Tibial artery (tissue), 4 donors: Measurements from ENCODE around the gene TMPRSS6.
A peak's percentile ranks its signal among the peaks of the same experiment; 100 is the strongest.

ENCODE experiments used
- DNase-seq, 2 donors: peaks; one replicate each; pipeline ENCODE4 v3.0.0-alpha.2; 2019
- H3K27ac ChIP-seq, 2 donors: fragments of 200-600 bp; sonication (generic) in 1 of 2; 1 replicate in 1 of 2; 2 replicates in 1 of 2; pipeline ENCODE4 v1.5.1; 2018 to 2019; ENCODE audit warnings: mild to moderate bottlenecking in 1 of 2
- H3K27me3 ChIP-seq, 2 donors: fragments of 200-600 bp; sonication (generic) in 1 of 2; one replicate each; pipeline versions ENCODE4 v1.5.1 to v1.6.0; 2016 to 2019
- H3K36me3 ChIP-seq, 3 donors: fragments of 200-600 bp; sonication (generic) in 2 of 3; one replicate each; pipeline ENCODE4 v1.5.1; 2016 to 2019; ENCODE audit warnings: mild to moderate bottlenecking in 2 of 3
- H3K4me1 ChIP-seq, 4 donors: fragments of 200-600 bp; sonication (generic) in 2 of 4; 1 replicate in 3 of 4; 2 replicates in 1 of 4; pipeline ENCODE4 v1.5.1; 2016 to 2019
- H3K4me3 ChIP-seq, 2 donors: fragments of 200-600 bp; sonication (generic) in 1 of 2; 1 replicate in 1 of 2; 2 replicates in 1 of 2; pipeline ENCODE4 v1.5.1; 2018 to 2019; ENCODE audit warnings: mild to moderate bottlenecking in 2 of 2
- H3K9me3 ChIP-seq, 3 donors: fragments of 200-600 bp; sonication (generic) in 1 of 3; one replicate each; pipeline ENCODE4 v1.5.1; 2016 to 2019
- CTCF ChIP-seq, 2 experiments: fragments of 200-600 bp in 1 of 2; fragments of 450-650 bp in 1 of 2; IDR thresholded peaks; one replicate each; pipeline ENCODE4 v1.5.1; 2017 to 2019; ENCODE audit warnings: antibody characterized with exemption in 2 of 2, mild to moderate bottlenecking in 1 of 2, moderate library complexity in 1 of 2
- intact Hi-C: fragments of 100-400 bp; cut with DNase I; formaldehyde crosslinking; loops from one replicate; pipeline ENCODE4 v1.15.0; 2023; ENCODE audit warnings: low total_unique reads

The TMPRSS6 gene

GRCh38 chr22:37032535-37033460 lies 76.7 kb downstream of the TMPRSS6 start:
- Histone ChIP-seq H3K4me3 (no peak overlapping the region), H3K4me1 (peaks cover 0 to 3% (median 0%) of the 10 kb centered on the region in 4 donors), H3K9me3 (no peaks in the 10 kb centered on the region), H3K27me3 (peaks cover 0 to 20% of the 10 kb centered on the region in 2 donors), H3K36me3 (peaks cover 8 to 35% (median 21%) of the 10 kb centered on the region in 3 donors), H3K27ac (no peak overlapping the region)
- TF ChIP-seq CTCF (IDR thresholded peaks at IDR 0.05) = no peak
- DNase-seq = peak in 1 of 2 donors; percentile 33
- intact Hi-C loops = loop anchor here (10.0 kb wide), 1 partner anchor 172 kb away; no protein-coding TSS in a partner anchor

GRCh38 chr22:37032134-37032534 lies 77.4 kb downstream of the TMPRSS6 start:
- Histone ChIP-seq H3K27ac (no peak overlapping the region), H3K9me3 (no peaks in the 10 kb centered on the region), H3K27me3 (peaks cover 0 to 13% of the 10 kb centered on the region in 2 donors), H3K4me3 (no peak overlapping the region), H3K4me1 (peaks cover 0 to 3% (median 0%) of the 10 kb centered on the region in 4 donors), H3K36me3 (peaks cover 11 to 42% (median 28%) of the 10 kb centered on the region in 3 donors)
- no peak for TF ChIP-seq CTCF (IDR thresholded peaks at IDR 0.05)
- intact Hi-C loops = loop anchor here (10.0 kb wide), 1 partner anchor 173 kb away; no protein-coding TSS in a partner anchor
- no peak for DNase-seq

- intact Hi-C loops = loop anchor here (10.0 kb wide), 1 partner anchor 174 kb away; no protein-coding TSS in a partner anchor
- Histone ChIP-seq H3K4me1 (peaks cover 0 to 4% (median 0%) of the 10 kb centered on the region in 4 donors), H3K9me3 (no peaks in the 10 kb centered on the region), H3K27ac (no peak overlapping the region), H3K27me3 (peaks cover 0 to 7% of the 10 kb centered on the region in 2 donors), H3K4me3 (no peak overlapping the region), H3K36me3 (peaks cover 24 to 56% (median 42%) of the 10 kb centered on the region in 3 donors)
- no peak for TF ChIP-seq CTCF (IDR thresholded peaks at IDR 0.05)
- DNase-seq = no peak
Observed at GRCh38 chr22:37030560-37031281, 78.8 kb downstream of the TMPRSS6 start.

GRCh38 chr22:37028692-37029674 lies 80.5 kb downstream of the TMPRSS6 start:
- no peak for DNase-seq
- Histone ChIP-seq H3K9me3 (no peaks in the 10 kb centered on the region), H3K4me1 (peaks cover 0 to 12% (median 0%) of the 10 kb centered on the region in 4 donors), H3K27me3 (no peaks in the 10 kb centered on the region), H3K36me3 (peaks cover 39 to 73% (median 60%) of the 10 kb centered on the region in 3 donors), H3K27ac (no peak overlapping the region), H3K4me3 (no peak overlapping the region)
- intact Hi-C loops = no loop called here
- no peak for TF ChIP-seq CTCF (IDR thresholded peaks at IDR 0.05)

- Histone ChIP-seq H3K4me1 (peaks cover 0 to 20% (median 0%) of the 10 kb centered on the region in 4 donors), H3K9me3 (no peaks in the 10 kb centered on the region), H3K36me3 (peaks cover 39 to 78% (median 60%) of the 10 kb centered on the region in 3 donors), H3K4me3 (no peak overlapping the region), H3K27me3 (no peaks in the 10 kb centered on the region), H3K27ac (no peak overlapping the region)
- no peak for TF ChIP-seq CTCF (IDR thresholded peaks at IDR 0.05)
- no peak for DNase-seq
- intact Hi-C loops = no loop called here
Observed at GRCh38 chr22:37027556-37027955, 82.0 kb downstream of the TMPRSS6 start.
